COLO668 (cell line): ENCODE results near the gene PUM2.
"Not testable (repeated sequence)": the region's sequence is repeated elsewhere in the genome, so short reads cannot be mapped to it uniquely, and the experiment has no call there.

Source experiments
- DNase-seq: peaks from one replicate; lab custom pipeline; 2025; ENCODE audit not compliant: unreplicated experiment; lab: John Stamatoyannopoulos, UW

PUM2 gene, protein sequence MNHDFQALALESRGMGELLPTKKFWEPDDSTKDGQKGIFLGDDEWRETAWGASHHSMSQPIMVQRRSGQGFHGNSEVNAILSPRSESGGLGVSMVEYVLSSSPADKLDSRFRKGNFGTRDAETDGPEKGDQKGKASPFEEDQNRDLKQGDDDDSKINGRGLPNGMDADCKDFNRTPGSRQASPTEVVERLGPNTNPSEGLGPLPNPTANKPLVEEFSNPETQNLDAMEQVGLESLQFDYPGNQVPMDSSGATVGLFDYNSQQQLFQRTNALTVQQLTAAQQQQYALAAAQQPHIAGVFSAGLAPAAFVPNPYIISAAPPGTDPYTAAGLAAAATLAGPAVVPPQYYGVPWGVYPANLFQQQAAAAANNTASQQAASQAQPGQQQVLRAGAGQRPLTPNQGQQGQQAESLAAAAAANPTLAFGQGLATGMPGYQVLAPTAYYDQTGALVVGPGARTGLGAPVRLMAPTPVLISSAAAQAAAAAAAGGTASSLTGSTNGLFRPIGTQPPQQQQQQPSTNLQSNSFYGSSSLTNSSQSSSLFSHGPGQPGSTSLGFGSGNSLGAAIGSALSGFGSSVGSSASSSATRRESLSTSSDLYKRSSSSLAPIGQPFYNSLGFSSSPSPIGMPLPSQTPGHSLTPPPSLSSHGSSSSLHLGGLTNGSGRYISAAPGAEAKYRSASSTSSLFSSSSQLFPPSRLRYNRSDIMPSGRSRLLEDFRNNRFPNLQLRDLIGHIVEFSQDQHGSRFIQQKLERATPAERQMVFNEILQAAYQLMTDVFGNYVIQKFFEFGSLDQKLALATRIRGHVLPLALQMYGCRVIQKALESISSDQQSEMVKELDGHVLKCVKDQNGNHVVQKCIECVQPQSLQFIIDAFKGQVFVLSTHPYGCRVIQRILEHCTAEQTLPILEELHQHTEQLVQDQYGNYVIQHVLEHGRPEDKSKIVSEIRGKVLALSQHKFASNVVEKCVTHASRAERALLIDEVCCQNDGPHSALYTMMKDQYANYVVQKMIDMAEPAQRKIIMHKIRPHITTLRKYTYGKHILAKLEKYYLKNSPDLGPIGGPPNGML

DNA sequence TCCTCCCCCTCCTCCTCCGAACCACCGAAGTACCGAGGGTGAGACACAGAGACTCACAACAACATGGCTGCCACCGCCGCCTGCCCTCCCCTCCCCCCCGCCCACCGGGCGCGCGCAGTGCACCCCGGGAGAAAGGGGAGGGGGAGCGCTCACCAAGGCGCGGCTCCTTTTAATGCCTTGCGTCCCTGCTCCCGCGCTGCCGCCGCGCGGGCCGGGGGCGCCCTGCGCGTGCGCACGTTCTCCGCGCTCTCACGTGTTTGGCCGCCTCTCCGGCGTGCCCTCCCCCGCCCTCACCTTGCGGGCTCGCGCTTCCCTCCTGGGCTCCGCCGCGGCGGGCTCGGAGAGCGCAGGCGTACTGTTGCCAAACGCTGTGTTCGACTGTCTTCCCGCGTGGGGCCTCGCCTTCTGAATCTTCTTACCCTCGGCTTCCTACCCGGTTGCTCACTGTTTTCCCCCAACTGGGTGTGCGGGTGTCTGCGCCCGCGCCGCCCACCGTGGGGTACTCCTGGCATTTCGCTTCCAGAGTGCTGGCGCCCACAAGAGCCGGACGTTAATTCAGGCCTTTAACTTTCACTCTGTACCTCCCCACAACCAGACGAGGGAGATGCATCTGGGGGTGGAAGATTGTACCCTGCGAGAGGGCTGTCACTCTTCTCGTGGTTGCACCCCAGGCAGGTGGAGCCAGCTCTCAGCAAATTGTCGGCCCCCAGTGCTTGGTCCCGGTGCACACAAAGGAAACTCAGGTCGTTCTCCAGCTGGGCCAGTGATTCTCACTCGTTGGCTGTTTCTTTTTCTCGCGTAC is at the start of gene PUM2:
TSS of gene PUM2 (minus strand) at position 92 of the 802 bp plus-strand sequence. CDS start 23,484 bp downstream, outside the sequence.
- peak; percentile 98 for DNase-seq

DNA sequence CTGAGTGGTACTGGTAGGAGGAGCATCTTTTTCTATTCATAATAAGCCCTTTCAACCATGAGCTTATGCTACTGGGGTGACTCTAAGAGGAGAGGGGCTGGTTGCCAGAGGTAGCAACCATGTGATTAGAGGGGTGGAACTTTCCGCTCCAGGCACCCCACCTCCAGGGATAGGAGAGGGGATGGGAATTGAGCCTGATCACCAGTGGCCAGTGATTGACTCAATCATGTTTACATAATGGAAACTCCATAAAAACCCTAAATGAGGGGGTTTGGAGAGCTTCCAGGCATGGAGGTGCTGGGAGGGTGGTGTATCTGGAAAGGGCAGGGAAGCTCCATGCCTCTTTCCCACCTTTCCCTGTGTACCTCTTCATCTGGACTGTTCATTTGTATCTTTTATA is 49.7 kb upstream of the PUM2 start:
- DNase-seq, result no peak

DNA sequence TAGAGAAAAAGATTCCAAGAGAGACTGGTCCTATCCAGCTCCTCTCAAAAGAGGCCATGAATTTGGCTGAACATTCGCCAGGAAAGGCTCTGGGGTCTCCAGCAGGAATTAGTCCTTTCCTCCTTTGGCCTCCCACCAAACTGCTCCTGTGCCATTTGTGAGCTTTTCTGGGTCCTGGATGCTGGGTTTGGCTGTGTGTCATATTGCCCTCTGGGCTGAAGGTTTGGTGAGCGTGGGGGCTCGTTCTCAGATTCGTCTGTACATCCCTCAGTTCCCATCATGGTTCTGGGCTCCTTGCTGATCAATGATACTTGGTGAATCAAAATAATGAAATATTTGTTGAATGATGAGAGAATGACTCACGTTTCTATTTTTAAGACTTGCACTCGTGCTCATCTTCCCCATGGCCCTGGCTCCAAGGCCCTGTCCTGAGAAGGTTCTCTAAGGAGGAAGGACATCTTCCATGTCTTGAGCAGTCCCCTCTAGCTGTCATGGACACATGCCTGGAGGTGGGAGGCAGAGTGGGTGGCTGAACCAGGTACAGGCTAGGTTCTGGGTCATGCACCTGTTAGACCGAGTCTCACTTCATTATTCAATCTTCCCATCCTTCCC is 48.4 kb upstream of the PUM2 start:
- DNase-seq, result no peak

DNA sequence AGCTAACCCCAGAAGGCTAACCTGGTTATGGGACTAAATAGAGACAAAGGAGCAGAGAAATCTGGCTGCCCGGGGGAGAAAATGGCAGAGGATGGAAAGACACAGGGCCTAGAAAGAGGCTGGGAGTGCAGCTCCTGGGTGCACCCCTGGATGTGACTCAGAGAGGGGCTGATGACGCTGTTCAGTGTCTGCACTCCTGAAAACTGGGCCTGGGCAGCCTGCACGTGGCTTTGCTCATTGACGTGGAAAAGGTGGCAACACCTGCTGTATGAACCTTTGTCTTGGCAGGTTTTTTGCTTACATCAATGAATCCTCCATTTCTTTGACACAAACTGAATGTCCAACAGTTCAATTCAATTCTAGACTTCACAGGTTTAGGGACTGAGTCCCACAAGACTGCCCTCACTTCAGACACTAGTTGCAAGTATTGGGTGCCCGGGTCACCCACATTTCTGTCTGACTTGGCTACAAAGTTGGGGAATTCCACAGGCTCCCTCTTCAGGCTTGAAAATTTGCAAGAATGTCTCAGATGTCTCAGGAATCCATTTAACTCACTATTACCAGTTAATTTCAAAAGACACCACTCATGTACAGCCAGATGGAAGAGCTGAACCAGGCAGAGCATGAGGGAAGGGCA is 47.3 kb upstream of the PUM2 start:
- DNase-seq, result no peak

DNA sequence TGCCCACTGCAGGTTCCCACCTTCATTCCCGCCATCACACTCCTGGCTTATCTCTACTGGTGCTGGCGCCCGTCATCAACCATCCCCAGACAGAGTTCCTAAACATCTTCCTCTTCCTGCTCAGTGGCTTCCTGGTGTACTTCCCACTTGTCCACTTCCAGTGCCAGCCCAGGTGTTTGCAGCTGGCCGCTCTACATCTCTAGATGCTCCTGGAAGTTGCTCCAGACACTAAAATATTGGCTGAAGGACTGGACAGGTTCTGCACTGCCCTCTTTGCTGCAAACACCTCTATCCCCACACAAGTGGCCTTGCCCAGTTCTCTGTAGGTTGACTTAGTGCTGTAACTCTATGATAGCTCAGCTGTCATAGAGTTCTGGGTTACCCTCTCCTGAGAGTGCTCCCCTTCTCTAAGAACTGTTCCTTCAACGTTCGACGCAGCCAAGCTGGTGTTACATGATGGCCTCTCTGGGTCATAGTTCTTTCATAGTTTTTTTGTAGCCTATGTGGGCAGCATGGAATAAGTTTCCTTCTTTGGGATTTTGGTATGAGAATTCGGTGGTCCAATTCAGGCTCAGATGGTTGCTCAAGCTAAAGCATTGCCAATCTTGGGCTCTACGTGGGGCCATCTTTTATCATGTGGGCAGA is 45.8 kb upstream of the PUM2 start:
- DNase-seq, result no peak

DNA sequence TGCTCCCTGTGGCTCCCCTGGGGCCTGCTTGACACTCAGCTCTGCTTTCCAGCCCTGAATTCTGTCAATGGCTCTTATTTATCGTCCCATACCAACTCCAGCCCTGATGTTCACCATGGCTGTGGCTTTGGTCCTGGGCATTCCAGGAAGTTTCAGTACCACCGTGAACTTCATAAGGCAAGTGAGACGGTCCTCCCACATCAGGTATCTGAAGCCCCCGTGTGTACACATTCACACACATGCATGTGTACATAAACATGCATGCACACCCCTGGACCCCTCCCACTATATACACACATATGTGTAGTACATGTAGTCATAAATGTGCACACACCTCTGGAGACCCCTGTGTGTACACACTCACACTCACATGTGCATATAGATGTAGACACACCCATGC is 43.3 kb upstream of the PUM2 start:
- no peak for DNase-seq

DNA sequence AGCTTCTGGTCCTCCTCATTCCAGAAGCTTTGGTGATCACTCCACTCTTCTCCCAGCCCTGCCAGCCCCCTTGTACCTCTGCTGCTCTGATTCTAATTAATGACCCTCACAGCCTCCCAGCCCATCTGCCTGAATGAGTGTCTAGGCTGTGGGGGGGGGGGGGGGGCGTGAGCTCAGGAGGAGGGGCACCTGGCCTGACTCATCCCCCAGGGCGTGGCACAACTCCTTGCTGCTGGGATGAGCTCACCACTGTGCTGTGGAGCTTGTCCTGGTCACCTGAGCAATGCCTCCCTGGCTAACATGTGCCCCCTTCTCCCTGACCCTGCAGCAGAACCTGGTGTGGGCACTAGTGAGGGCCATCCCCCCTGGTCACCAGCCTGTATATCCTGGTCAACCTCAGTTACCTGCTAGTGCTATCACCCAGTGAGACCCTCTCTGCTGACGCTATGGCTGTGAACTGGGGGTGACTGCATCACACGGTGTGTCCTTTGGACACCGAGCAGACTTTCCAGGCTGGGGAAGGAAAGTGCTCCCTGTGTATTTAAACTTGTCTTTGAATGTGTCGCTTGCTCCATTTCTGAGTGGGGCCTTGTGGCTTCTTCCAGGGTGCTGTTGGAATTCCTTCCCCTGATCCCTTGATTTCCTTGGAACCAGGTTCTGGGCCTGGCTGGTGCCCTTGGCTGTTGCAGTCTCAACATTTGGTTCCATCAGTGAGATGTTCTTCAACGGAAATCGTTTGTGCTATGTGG is 41.5 kb upstream of the PUM2 start:
- peak; percentile 26 for DNase-seq

DNA sequence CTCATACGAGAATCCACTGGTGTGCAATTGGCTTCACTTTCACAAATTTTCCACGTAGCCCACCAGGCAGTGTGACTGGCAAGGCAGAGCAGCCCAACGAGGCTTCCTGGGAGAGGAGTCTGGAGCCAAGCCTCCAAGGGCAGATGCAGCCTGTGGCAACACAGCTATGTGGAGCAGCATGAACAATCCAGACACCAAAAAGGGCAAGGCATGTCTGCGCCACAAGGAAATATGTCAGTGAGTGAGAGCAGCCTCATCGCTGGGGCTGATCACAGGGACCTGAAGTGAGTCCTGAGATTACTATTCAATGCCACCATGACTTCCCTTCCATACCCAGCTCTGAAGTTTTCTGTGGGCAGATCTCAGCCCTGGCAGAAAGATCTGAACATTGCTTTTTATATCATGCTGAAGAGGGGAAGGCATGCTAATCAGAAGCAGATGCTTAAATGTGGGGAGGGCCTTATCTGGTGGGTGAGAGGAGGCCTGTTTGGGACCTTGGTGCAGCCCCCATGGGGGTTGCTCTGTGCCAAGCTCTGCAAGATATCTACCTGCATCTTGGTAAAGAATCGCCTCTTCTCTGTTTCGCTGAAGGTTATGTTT is 40.0 kb upstream of the PUM2 start:
- DNase-seq, result no peak

DNA sequence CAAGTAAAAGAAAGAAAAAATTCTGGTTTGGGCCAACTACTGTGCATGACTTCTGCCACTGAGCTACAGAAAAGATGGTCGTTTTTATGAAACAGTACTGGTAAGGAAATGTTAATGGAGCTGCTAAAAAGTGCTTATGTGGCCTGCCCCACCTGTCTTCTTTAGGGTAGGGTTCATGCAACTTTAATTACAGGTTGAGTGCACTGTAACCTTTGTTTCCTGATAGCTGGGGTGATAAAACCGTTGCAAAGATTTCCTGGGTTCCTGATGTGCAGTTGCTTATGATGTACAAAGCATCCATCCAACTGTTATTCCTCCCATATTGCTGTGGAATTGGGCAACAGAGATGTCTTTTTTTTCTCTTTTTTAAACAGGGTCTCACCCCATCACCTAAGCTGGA is 34.3 kb upstream of the PUM2 start:
- DNase-seq, result no peak

DNA sequence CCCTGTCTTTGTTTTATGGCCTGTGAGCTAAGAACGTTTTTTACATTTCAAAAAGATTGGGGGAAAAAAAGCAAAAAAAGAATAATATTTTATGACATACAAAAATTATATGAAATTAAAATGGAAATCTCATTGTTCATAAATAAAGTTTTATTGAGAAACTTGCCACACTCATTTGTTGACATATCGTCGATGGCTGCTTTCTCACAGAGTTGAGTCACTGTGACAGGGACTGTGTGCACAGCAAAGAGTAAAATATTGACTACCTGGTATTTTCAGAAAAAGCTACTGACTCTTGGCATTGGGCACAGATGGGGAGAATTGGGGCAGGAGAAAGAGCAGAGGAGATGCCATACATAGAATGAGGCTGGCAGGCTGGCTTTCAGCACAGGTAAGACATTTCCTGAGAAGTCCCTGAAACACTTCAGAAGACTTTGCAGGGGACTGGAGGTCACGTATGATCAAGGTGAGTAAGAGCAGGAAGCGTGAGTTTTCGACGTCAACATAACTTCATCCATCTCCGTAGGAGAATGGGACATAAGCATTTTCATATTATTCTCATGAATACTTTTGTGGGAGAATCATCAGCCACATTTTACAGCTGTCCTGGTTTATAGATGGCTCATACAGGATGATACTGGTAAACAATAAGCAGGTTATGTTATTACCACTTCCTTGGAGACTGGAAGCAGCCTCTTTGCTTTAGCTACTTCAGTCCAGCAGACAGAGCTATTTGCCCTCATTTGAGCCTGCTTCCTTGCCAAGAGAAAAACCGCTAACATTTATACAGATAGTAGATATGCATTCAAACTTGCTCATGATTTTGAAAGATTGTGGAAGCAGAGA is 32.5 kb upstream of the PUM2 start:
- no peak for DNase-seq

DNA sequence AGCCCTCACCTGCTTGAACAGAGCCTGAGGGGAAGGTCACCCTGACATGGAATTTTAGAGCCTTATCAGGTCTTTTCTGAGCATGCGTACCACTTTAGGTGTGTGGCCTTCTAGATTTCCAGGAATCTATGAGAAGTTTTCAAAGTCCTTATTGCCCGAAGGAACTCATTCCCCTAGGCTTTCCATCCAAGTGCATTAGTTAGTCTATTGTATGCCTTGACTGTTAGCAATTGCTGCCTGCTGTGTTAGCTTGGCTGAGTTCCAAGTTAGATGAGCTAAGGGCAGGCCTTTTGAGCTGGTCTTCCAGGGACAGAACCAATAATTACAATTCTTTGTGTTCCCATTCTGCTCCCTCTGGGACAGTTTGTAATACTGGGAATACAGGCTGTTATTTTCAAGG is 30.8 kb upstream of the PUM2 start:
- peak; percentile 52 for DNase-seq

DNA sequence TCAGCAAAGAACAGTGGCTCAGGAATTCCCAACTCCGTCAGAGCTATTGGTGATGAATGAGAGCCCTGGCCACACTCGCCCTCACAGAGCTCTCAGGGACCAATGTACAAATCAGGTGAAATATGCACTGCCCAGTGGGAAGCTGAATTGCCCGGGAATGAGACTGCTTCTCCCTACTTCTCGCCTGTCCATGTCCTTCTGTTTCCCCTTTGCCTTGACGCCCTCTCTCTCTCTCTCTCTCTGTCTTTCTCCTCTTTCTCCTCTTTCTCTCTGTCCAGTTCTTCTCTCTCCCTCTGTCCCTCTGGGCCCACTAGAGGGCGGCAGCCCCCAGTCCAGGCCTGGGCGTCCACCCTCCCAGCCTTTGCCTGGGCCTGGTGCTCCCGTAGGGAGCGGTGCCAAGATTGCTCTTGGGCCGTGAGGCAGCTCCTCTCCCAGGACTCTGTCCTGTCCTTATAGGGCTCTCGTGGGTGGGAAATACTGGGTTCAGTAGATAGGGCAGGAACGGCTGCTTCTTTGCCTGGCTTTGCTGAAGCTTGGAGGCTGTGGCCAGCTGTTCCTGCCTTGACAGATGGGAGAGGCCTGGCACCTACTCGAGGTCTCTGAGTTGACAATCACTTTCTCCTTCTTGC is 28.4 kb upstream of the PUM2 start:
- DNase-seq, result peak; percentile 47

DNA sequence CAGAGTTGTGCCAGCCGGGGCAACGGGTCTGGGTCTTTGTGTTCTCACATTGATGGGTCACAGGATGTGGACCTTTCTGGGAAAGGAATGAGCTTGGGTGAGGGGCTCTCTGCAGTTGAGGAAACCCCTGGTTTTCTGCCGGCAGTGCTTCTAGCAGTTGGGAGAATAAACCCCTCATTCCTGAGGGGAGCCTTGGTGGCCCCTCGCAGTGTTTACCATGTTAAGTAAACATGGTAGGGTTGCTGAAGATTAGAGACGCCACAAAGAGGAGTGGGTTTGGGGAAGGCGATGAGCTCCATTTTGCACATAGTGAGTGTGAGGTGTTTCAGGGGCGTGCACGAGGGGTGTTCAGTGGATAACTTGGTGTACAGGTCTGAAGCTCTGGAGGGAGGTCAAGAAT is 27.7 kb upstream of the PUM2 start:
- no peak for DNase-seq

DNA sequence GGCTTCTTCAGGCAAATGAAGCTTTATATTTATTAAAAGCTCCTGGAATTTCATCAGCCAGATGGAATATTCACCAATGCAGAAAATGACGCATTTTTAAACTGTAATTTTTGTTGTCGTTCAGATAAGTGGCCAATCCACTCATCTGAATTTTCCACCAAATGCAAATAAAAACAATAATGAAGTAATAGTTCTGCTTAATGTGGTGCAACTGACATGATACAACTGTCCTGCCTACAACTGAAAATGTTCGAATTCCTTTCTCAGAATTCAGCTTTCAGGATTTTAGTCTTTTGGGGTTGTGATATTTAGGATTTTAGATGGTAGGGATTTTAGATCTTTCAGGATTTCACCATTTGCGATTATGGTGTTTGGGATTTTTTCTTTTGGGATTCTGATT is 27.1 kb upstream of the PUM2 start:
- no peak for DNase-seq

DNA sequence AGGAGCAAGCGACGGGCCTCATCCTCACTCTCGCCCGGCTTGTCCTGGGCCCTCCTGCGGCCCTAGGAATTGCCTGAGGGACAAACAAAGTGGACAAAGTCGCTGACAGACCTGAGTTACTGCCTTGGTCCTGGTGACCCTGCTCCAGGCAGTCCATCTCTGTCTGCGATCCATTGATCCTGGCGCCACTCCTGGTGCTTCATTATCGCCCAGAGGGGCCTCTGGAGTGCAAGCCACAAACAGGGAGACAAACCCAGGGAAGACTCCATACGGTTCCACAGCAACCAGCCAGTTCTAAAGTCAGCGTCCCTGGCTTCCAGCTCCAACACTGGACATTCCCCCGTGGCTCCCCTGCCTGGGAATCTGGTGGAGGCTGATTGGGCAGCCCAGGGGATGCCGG is 24.3 kb upstream of the PUM2 start:
- not testable (repeated sequence) for DNase-seq

DNA sequence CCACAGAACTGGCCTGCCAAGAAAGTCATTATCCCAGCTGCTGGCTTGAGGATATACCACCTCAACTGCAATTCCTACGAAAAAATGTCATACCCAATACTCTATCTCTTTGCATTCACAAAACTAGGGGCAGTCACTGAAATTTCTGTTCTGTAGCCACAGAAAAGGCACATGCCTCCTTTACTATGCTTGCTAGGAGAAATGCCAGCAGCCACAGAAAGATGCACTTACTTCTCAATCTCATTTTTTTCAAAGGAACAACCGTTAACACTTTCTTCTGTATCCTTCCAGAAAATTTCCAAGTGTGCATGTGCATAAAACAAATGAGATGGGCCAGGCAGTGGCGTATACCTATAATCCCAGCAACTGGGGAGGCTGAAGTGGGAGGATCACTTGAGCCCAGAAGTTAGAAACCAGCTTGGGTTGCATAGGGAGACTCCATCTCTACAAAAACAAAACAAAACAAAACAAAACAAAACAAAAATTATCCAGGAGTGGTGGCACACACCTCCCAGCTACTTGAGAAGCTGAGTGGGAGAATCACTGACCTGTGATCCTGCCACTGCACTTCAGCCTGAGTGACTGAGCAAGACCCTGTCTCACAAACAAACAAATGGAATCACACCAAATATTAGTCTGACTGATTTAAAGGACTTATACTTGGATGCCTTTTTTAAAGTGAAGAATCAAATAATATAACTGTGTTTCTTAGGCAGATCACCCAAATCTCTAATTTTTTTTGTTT is 22.4 kb upstream of the PUM2 start:
- DNase-seq, result no peak
